Measurements from ENCODE around the gene HSPA12B. TPM values are rescaled to one million over a fixed set of nuclear protein-coding genes. Genes with fewer than 3 reads are reported as not detected.
A peak's percentile ranks its signal among the peaks of the same experiment; 100 is the strongest.

The HSPA12B gene
- total and polyA plus RNA-seq, 2 of the 13 experiments (the other 11 are each of a cell fraction or from before 2014, with no cell fraction given): 0.01 TPM; not detected in 1

GRCh38 chr20:3765171-3765882 is 32.8 kb downstream of the HSPA12B start (continued):
- 0 out of 2 replicates have a peak, but pooled peaks have one; percentile 23 for TF ChIP-seq THAP9 (CRISPR knock-in tag; IDR thresholded peaks at IDR 0.05; ENCODE audit: borderline replicate concordance)
- no peak for TF ChIP-seq REPIN1 (CRISPR knock-in tag; IDR thresholded peaks at IDR 0.05; ENCODE audit: borderline replicate concordance, low read depth)
- TF ChIP-seq SALL1 (CRISPR knock-in tag; IDR thresholded peaks at IDR 0.05): no peak

GRCh38 chr20:3766422-3767109 is 34.1 kb downstream of the HSPA12B start:
- WGBS (ENCODE audit: low lambda C conversion rate): 24% methylated on average over 9 of the region's 9 CpGs
- Histone ChIP-seq H3K27ac (ENCODE audit: extremely low read length, insufficient read depth, low read length) (no peak overlapping the region), H3K79me2 (ENCODE audit: insufficient read depth, low read length) (peaks cover 22% of the 10 kb centered on the region), H3K9ac (ENCODE audit: insufficient read depth, low read depth, low read length) (peak overlapping the region; percentile 81), H4K20me1 (ENCODE audit: insufficient read depth, low read length) (no peaks in the 10 kb centered on the region), H3K9me3 (ENCODE audit: low read length) (no peaks in the 10 kb centered on the region), H3K27me3 (ENCODE audit: control insufficient read depth in 1 of 2, insufficient read depth in 2 of 2, low read length in 2 of 2) (no peaks in the 10 kb centered on the region), H3K36me3 (replicated peaks in 1 of 2; ENCODE audit: control insufficient read depth in 1 of 2, insufficient read depth in 2 of 2, low read length in 2 of 2) (0 out of 5 replicates have a peak, but pooled peaks cover 0 to 5% of the 10 kb centered on the region in 2 experiments), H3K4me3 (replicated peaks in 1 of 3; ENCODE audit: insufficient read depth in 1 of 3, low read depth in 2 of 3, low read length in 3 of 3) (peak overlapping the region; percentile 72 to 93 (median 89)), H3K4me2 (ENCODE audit: low read depth, low read length) (peak overlapping the region; percentile 97), H3K4me1 (ENCODE audit: insufficient read depth, low read length) (peaks cover 66% of the 10 kb centered on the region), H2AFZ (ENCODE audit: low read length) (no peak overlapping the region)
- no peak for ATAC-seq
- no TSS peak for BruUV-seq (replicated peaks)
- intact Hi-C loops (cut with micrococcal nuclease; ENCODE audit: unreplicated experiment) (no loop called here), in situ Hi-C loops (cut with HindIII; ENCODE audit: extremely low pct_ligation_motif_present, low pct_unique_long_range_greater_than_20kb) (no loop called here)
- DNase-seq (ENCODE audit: low spot score): no peak
- no peak for FAIRE-seq
- ChIA-PET CTCF (ENCODE audit: low intra/inter-chr PET ratio, low total read pairs) (interaction anchor here (0.8 kb wide), 1 partner anchor 14 kb away, joined by 3 read pairs; no protein-coding TSS in a partner anchor), POLR2A (interaction anchor here (1.0 to 2.4 kb wide), 6 partner anchors 12 to 369 kb away, joined by 3 to 7 read pairs (median 4); partner anchors contain the start of genes CENPB and MAVS)
- TF ChIP-seq SOX13 (IDR thresholded peaks at IDR 0.05): no peak
- TF ChIP-seq SOX13 (CRISPR knock-in tag; conservative IDR thresholded peaks at IDR 0.05 in 1 of 2, IDR thresholded peaks at IDR 0.05 in 1 of 2): no peak
- no peak for TF ChIP-seq KDM5A (IDR thresholded peaks at IDR 0.05; ENCODE audit: borderline replicate concordance, low read length)
- no peak for TF ChIP-seq SP5 (CRISPR knock-in tag; IDR thresholded peaks at IDR 0.05; ENCODE audit: borderline replicate concordance, low read depth)
- TF ChIP-seq TRIM22 (IDR thresholded peaks at IDR 0.05): no peak
- no peak; the same call in 1 of the 2 replicates for TF ChIP-seq ZXDC (CRISPR knock-in tag; IDR thresholded peaks at IDR 0.05)
- no peak for TF ChIP-seq FOXC1 (CRISPR knock-in tag; IDR thresholded peaks at IDR 0.05; ENCODE audit: borderline replicate concordance)
- TF ChIP-seq ZNF18 (CRISPR knock-in tag; IDR thresholded peaks at IDR 0.05; ENCODE audit: insufficient replicate concordance): no peak

Data from HepG2 (cell line).